HG03103 (cell line): Measurements from ENCODE around the gene RIPOR2.

Source experiments
- ATAC-seq: cut with Tn5 transposase; IDR thresholded peaks from one replicate; pipeline ENCODE4 v1.9.1; 2021; ENCODE audit warnings: low read depth; ENCODE audit not compliant: unreplicated experiment

RIPOR2 gene

GRCh38 chr6:24907919-24908649 lies 27.7 kb downstream of the RIPOR2 start:
- no peak for ATAC-seq

GRCh38 chr6:24906314-24906713 lies 29.4 kb downstream of the RIPOR2 start:
- ATAC-seq: no peak

- no peak for ATAC-seq
Observed at GRCh38 chr6:24905483-24905882, 30.3 kb downstream of the RIPOR2 start.

GRCh38 chr6:24903681-24904080 lies 32.1 kb downstream of the RIPOR2 start:
- no peak for ATAC-seq

- no peak for ATAC-seq
Observed at GRCh38 chr6:24902782-24903181, 33.0 kb downstream of the RIPOR2 start.

- ATAC-seq: no peak
Observed at GRCh38 chr6:24901698-24902328, 33.9 kb downstream of the RIPOR2 start.

GRCh38 chr6:24900917-24901697 lies 34.7 kb downstream of the RIPOR2 start:
- ATAC-seq: no peak

- ATAC-seq: no peak
Observed at GRCh38 chr6:24899997-24900325, 35.8 kb downstream of the RIPOR2 start.

- ATAC-seq: no peak
Observed at GRCh38 chr6:24899136-24899996, 36.4 kb downstream of the RIPOR2 start.

- ATAC-seq: no peak
Observed at GRCh38 chr6:24898676-24899075, 37.1 kb downstream of the RIPOR2 start.

GRCh38 chr6:24897186-24897585 lies 38.6 kb downstream of the RIPOR2 start:
- ATAC-seq: no peak

GRCh38 chr6:24893342-24893850 lies 42.4 kb downstream of the RIPOR2 start:
- ATAC-seq: no peak

- ATAC-seq: no peak
Observed at GRCh38 chr6:24891004-24891403, 44.8 kb downstream of the RIPOR2 start.

- no peak for ATAC-seq
Observed at GRCh38 chr6:24890471-24890870, 45.3 kb downstream of the RIPOR2 start.

GRCh38 chr6:24888715-24889370 lies 46.9 kb downstream of the RIPOR2 start:
- no peak for ATAC-seq

- ATAC-seq: no peak
Observed at GRCh38 chr6:24887545-24888140, 48.1 kb downstream of the RIPOR2 start.

GRCh38 chr6:24883618-24884017 lies 52.1 kb downstream of the RIPOR2 start:
- no peak for ATAC-seq

GRCh38 chr6:24882835-24883555 lies 52.8 kb downstream of the RIPOR2 start:
- no peak for ATAC-seq

- ATAC-seq: no peak
Observed at GRCh38 chr6:24882295-24882694, 53.5 kb downstream of the RIPOR2 start.
